HepG2 (cell line): Measurements from ENCODE around the gene STX5. TPM values are rescaled to one million over a fixed set of nuclear protein-coding genes. Genes with fewer than 3 reads are reported as not detected.

Experiments used
- ATAC-seq: fragments of 200-7000 bp; cut with Tn5 transposase; 3 replicates; pipeline ENCODE4 v1.9.1; 2020; ENCODE audit warnings: mild to moderate bottlenecking, moderate library complexity
- BruUV-seq: library from RNA; stranded (reverse); fragments of 400-500 nt; replicated peaks from 2 replicates; lab custom pipeline; 2021; lab: Mats Ljungman, UMichigan
- CTCF ChIA-PET: fragments of 300-600 bp; formaldehyde crosslinking; extraction: SDS; loops from one replicate; lab custom pipeline; 2021; ENCODE audit warnings: low total read pairs, inconsistent platforms, low intra/inter-chr PET ratio; lab: Yijun Ruan, JAX
- POLR2A ChIA-PET: fragments of 350-600 bp; sonication (Branson Sonifier 250); formaldehyde crosslinking; loops from one replicate; lab custom pipeline; 2020; ENCODE audit warnings: antibody characterized with exemption, inconsistent platforms; lab: Yijun Ruan, JAX
- DNase-seq: peaks from one replicate; pipeline ENCODE4 v3.0.0-alpha.2; 2015; ENCODE audit warnings: low spot score
- FAIRE-seq: peaks from 3 replicates; lab custom pipeline; 2011; peaks lifted over from hg19 to GRCh38; lab: Jason Lieb, UNC
- H2AFZ ChIP-seq: one replicate; pipeline ENCODE4 v1.6.1; 2011; ENCODE audit warnings: low read length, inconsistent platforms
- H3K27ac ChIP-seq: fragments of 300-600 bp; 3 replicates; pipeline ENCODE4 v1.8.0; 2011; ENCODE audit warnings: mixed run types, mild to moderate bottlenecking, mixed read lengths, low read length, inconsistent platforms; ENCODE audit not compliant: insufficient read depth; ENCODE audit errors: extremely low read length
- H3K27me3 ChIP-seq, 2 experiments: fragments of 200-600 bp in 1 of 2; 2 replicates in 1 of 2; 3 replicates in 1 of 2; pipeline versions ENCODE4 v1.6.0 to v1.8.0; 2011; ENCODE audit warnings: low read length in 2 of 2, mild to moderate bottlenecking in 2 of 2, moderate library complexity in 2 of 2, inconsistent platforms in 1 of 2; ENCODE audit not compliant: insufficient read depth in 2 of 2, control insufficient read depth in 1 of 2
- H3K36me3 ChIP-seq, 2 experiments: fragments of 200-600 bp in 1 of 2; replicated peaks in 1 of 2; 2 replicates in 1 of 2; 3 replicates in 1 of 2; pipeline versions ENCODE4 v1.5.1 to v1.8.0; 2011; ENCODE audit warnings: low read length in 2 of 2, inconsistent platforms in 1 of 2; ENCODE audit not compliant: insufficient read depth in 2 of 2, control insufficient read depth in 1 of 2
- H3K4me1 ChIP-seq: 2 replicates; pipeline ENCODE4 v1.5.1; 2012; ENCODE audit warnings: low read length, inconsistent platforms; ENCODE audit not compliant: insufficient read depth
- H3K4me2 ChIP-seq: 2 replicates; pipeline ENCODE4 v1.6.0; 2011; ENCODE audit warnings: low read depth, low read length, inconsistent platforms
- H3K4me3 ChIP-seq, 3 experiments: fragments of 200-600 bp in 1 of 3; sonication (generic), shearing (Covaris generic) in 1 of 3; replicated peaks in 1 of 3; 2 replicates each; pipeline ENCODE4 v1.5.1; 2011 to 2016; ENCODE audit warnings: low read length in 3 of 3, inconsistent platforms in 2 of 3, low read depth in 2 of 3, mild to moderate bottlenecking in 2 of 3, control low read depth in 1 of 3, mixed read lengths in 1 of 3; ENCODE audit not compliant: insufficient read depth in 1 of 3
- H3K79me2 ChIP-seq: one replicate; pipeline ENCODE4 v1.6.1; 2011; ENCODE audit warnings: low read length, inconsistent platforms; ENCODE audit not compliant: insufficient read depth
- H3K9ac ChIP-seq: 2 replicates; pipeline ENCODE4 v1.6.0; 2011; ENCODE audit warnings: mild to moderate bottlenecking, low read depth, low read length, inconsistent platforms; ENCODE audit not compliant: insufficient read depth
- H3K9me3 ChIP-seq: 2 replicates; pipeline ENCODE4 v1.5.1; 2012; ENCODE audit warnings: mild to moderate bottlenecking, low read length
- H4K20me1 ChIP-seq: 2 replicates; pipeline ENCODE4 v1.6.0; 2011; ENCODE audit warnings: inconsistent platforms, mild to moderate bottlenecking, low read length, moderate library complexity; ENCODE audit not compliant: insufficient read depth
- ASH2L ChIP-seq: fragments of 300-600, 200-600 bp; sonication (generic); IDR thresholded peaks from 2 replicates; pipeline ENCODE4 v1.7.0; 2017; ENCODE audit warnings: low read depth, mild to moderate bottlenecking, moderate library complexity, mixed read lengths, low read length; ENCODE audit not compliant: insufficient read length
- CREB1 ChIP-seq, 2 experiments: fragments of 450-650 bp in 1 of 2; IDR thresholded peaks; 2 replicates each; pipeline ENCODE4 v1.6.1; 2016 to 2017; ENCODE audit warnings: control low read depth in 1 of 2, mild to moderate bottlenecking in 1 of 2, missing compliant biosample characterization in 1 of 2, missing genetic modification characterization in 1 of 2
- ELK4 ChIP-seq: sonication (generic); formaldehyde crosslinking; IDR thresholded peaks from 2 replicates; pipeline ENCODE4 v1.9.0; 2021; ENCODE audit warnings: missing genetic modification reagents, borderline replicate concordance
- HMGA1 ChIP-seq: sonication (generic); formaldehyde crosslinking; conservative IDR thresholded peaks from 2 replicates; pipeline ENCODE4 v1.4.0; 2020; ENCODE audit warnings: missing genetic modification reagents
- MBD4 ChIP-seq: IDR thresholded peaks from 2 replicates; pipeline ENCODE4 v1.6.1; 2012; ENCODE audit warnings: low read length, inconsistent platforms, borderline replicate concordance
- MED1 ChIP-seq: sonication (generic); formaldehyde crosslinking; IDR thresholded peaks from 2 replicates; pipeline ENCODE4 v1.4.0; 2020; ENCODE audit warnings: missing genetic modification reagents
- NR1H2 ChIP-seq: sonication (generic); formaldehyde crosslinking; IDR thresholded peaks from 2 replicates; pipeline ENCODE4 v1.8.1; 2022; ENCODE audit warnings: low read depth, missing genetic modification reagents, borderline replicate concordance
- PAF1 ChIP-seq: IDR thresholded peaks from 2 replicates; pipeline ENCODE4 v1.6.1; 2016; ENCODE audit warnings: missing genetic modification reagents, missing compliant biosample characterization
- POLR2A ChIP-seq, 2 experiments: IDR thresholded peaks; 2 replicates each; pipeline ENCODE4 v1.6.1; 2011; ENCODE audit warnings: low read depth in 2 of 2, low read length in 2 of 2, mild to moderate bottlenecking in 1 of 2, moderate library complexity in 1 of 2; ENCODE audit not compliant: insufficient read depth in 1 of 2
- RBM22 ChIP-seq: fragments of 200-400 bp; formaldehyde crosslinking; optimal IDR thresholded peaks from 2 replicates; pipeline ENCODE3; 2017; ENCODE audit warnings: mild to moderate bottlenecking, low read length, moderate library complexity
- SAP130 ChIP-seq: IDR thresholded peaks from 2 replicates; pipeline ENCODE4 v1.6.1; 2016; ENCODE audit warnings: low read depth
- TRIM22 ChIP-seq: fragments of 450-650 bp; IDR thresholded peaks from 2 replicates; pipeline ENCODE4 v1.6.1; 2017
- ZHX1 ChIP-seq: sonication (generic); formaldehyde crosslinking; IDR thresholded peaks from 2 replicates; pipeline ENCODE4 v1.8.1; 2022; ENCODE audit warnings: low read depth, mild to moderate bottlenecking, missing genetic modification reagents
- ZNF33B ChIP-seq: sonication (generic); formaldehyde crosslinking; IDR thresholded peaks from 2 replicates; pipeline ENCODE4 v1.5.1; 2020; ENCODE audit warnings: mild to moderate bottlenecking, missing genetic modification reagents
- ZNF761 ChIP-seq: sonication (generic); formaldehyde crosslinking; conservative IDR thresholded peaks from 2 replicates; pipeline ENCODE4 v1.4.0; 2020; ENCODE audit warnings: mild to moderate bottlenecking, missing genetic modification reagents
- ZSCAN12 ChIP-seq: sonication (generic); formaldehyde crosslinking; IDR thresholded peaks from 2 replicates; pipeline ENCODE4 v1.9.0; 2021; ENCODE audit warnings: mild to moderate bottlenecking, missing genetic modification reagents
- WGBS: methylation state at CpG from one replicate; pipeline ENCODE4 v1.1.6; 2017; ENCODE audit warnings: low lambda C conversion rate; 5-methylcytosine and 5-hydroxymethylcytosine counted together
- in situ Hi-C: cut with HindIII; loops from 2 replicates; pipeline ENCODE4 v1.10.0; 2017; ENCODE audit warnings: low pct_unique_long_range_greater_than_20kb; ENCODE audit not compliant: extremely low pct_ligation_motif_present
- intact Hi-C: fragments of 100-400 bp; cut with micrococcal nuclease; formaldehyde crosslinking; loops from one replicate; pipeline ENCODE4 v1.10.0; 2022; ENCODE audit not compliant: unreplicated experiment
- polyA plus RNA-seq, 8 experiments: library from polyadenylated mRNA; depleted of rRNA in 3 of 8; stranded (reverse) in 7 of 8; unstranded in 1 of 8; fragments of >200 nt; fragmentation: Illumina TruSeq in 4 of 8; extraction: Trizol in 4 of 8; gene quantifications; 2 replicates each; pipeline versions ENCODE4 v1.2.1 to v1.2.3, GENCODE V29; 2011 to 2016; ENCODE audit warnings: low read depth in 4 of 8, missing spikeins in 1 of 8, mixed read lengths in 1 of 8; ENCODE audit not compliant: insufficient read depth in 1 of 8
- total RNA-seq, 5 experiments: library from RNA; depleted of rRNA; stranded (reverse); fragments of >200 nt; fragmentation: Illumina TruSeq; extraction: Trizol; gene quantifications; 2 replicates each; pipeline ENCODE4 v1.2.3, GENCODE V29; 2016; ENCODE audit warnings: low read depth in 1 of 5

STX5 gene
- total and polyA plus RNA-seq, 2 of the 13 experiments (the other 11 are each of a cell fraction or from before 2014, with no cell fraction given): 26.9 to 30.0 TPM

- TF ChIP-seq ZSCAN12 (CRISPR knock-in tag) (peak; percentile 88), MED1 (peak; percentile 87), TRIM22 (no peak), HMGA1 (CRISPR knock-in tag) (no peak)
- TF ChIP-seq, all 625 proteins: peak for 438
These were observed 23.9 kb upstream of the STX5 start (continued) for GRCh38 chr11:62855571-62856332.

GRCh38 chr11:62854825-62855570, 23.1 kb upstream of the STX5 start:
- peak overlapping the region; percentile 99 for H3K9ac ChIP-seq
- ATAC-seq: no peak
- no peak for FAIRE-seq
- H3K4me3 ChIP-seq: peak overlapping the region; percentile 86 to 96 (median 94)
- intact Hi-C loops: loop anchor here (1.0 kb wide), 1 partner anchor 29 kb away; no protein-coding TSS in a partner anchor
- H4K20me1 ChIP-seq: peaks cover 37% of the 10 kb centered on the region
- H3K27me3 ChIP-seq: no peaks in the 10 kb centered on the region; a peak in 1 of 5 replicates
- POLR2A ChIA-PET: interaction anchor here (0.7 to 9.4 kb wide), 27 partner anchors 10 to 263 kb away, joined by 3 to 362 read pairs (median 10); partner anchors contain the start of genes C11orf98, CSKMT, GANAB and HNRNPUL2
- no peak overlapping the region for H2AFZ ChIP-seq
- peaks cover 11 to 33% of the 10 kb centered on the region in 2 experiments for H3K36me3 ChIP-seq
- no peak for DNase-seq
- BruUV-seq: TSS peak; percentile 69
- H3K79me2 ChIP-seq: peaks cover 59% of the 10 kb centered on the region
- peaks cover 75% of the 10 kb centered on the region for H3K4me1 ChIP-seq
- CTCF ChIA-PET: no interaction called here
- in situ Hi-C loops: no loop called here
- peak overlapping the region; percentile 90 for H3K27ac ChIP-seq
- WGBS: 2% methylated on average over 15 of the region's 15 CpGs
- peak overlapping the region; percentile 99 for H3K4me2 ChIP-seq
- H3K9me3 ChIP-seq: no peaks in the 10 kb centered on the region
- no peak for TF ChIP-seq ZNF761 (CRISPR knock-in tag)
- peak in 1 of 2 experiments; percentile 27; a peak in 2 of 4 replicates for TF ChIP-seq POLR2A (IDR thresholded peaks at IDR 0.05; ENCODE audit: insufficient read depth in 1 of 2, low read depth in 2 of 2, low read length in 2 of 2)
- TF ChIP-seq MBD4: peak; percentile 51; the same call in 1 of the 2 replicates
- peak; percentile 10 for TF ChIP-seq ASH2L
- TF ChIP-seq PAF1 (CRISPR knock-in tag): peak; percentile 11; the same call in 1 of the 2 replicates
- no peak for TF ChIP-seq NR1H2 (CRISPR knock-in tag)
- TF ChIP-seq ELK4 (CRISPR knock-in tag): no peak
- 0 out of 2 replicates have a peak, but pooled peaks have one; percentile 7 for TF ChIP-seq ZHX1 (CRISPR knock-in tag)
- TF ChIP-seq CREB1 (IDR thresholded peaks at IDR 0.05): 0 out of 2 replicates have a peak, but pooled peaks have one; percentile 14
- no peak for TF ChIP-seq CREB1 (CRISPR knock-in tag; IDR thresholded peaks at IDR 0.05)
- TF ChIP-seq ZNF33B: 0 out of 2 replicates have a peak, but pooled peaks have one; percentile 8
- peak; percentile 63 for TF ChIP-seq RBM22
- TF ChIP-seq SAP130 (CRISPR knock-in tag): no peak
